Stimulated activated CD8-positive, alpha-beta memory T cell treated with anti-CD3 and anti-CD28 coated beads, Interleukin-7, amount 100 ng/mL, for 1 hour (primary cell): ENCODE results near the gene PGLYRP3.

Experiments
- DNase-seq, 2 donors: peaks; one replicate each; pipeline ENCODE4 v3.0.0-alpha.2; 2020; ENCODE audit warnings: low read depth in 2 of 2

Gene PGLYRP3

DNA sequence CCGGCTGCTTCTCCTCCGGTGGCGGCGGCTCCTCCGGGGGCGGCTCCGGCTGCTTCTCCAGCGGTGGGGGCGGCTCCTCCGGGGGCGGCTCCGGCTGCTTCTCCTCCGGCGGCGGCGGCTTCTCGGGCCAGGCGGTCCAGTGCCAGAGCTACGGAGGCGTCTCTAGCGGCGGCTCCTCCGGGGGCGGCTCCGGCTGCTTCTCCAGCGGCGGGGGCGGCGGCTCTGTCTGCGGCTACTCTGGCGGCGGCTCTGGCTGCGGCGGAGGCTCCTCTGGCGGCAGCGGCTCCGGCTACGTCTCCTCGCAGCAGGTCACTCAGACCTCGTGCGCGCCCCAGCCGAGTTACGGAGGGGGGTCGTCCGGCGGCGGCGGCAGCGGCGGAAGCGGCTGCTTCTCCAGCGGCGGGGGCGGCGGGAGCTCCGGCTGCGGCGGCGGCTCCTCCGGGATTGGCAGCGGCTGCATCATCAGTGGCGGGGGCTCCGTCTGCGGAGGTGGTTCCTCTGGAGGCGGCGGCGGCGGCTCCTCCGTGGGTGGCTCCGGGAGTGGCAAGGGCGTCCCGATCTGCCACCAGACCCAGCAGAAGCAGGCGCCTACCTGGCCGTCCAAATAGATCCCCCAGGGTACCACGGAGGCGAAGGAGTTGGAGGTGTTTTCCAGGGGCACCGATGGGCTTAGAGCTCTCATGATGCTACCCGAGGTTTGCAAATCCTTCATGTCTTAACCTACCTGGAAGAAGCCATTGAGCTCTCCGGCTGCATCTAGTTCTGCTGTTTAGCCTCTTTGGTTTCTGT is 51.3 kb downstream of the PGLYRP3 start:
- no peak for DNase-seq

DNA sequence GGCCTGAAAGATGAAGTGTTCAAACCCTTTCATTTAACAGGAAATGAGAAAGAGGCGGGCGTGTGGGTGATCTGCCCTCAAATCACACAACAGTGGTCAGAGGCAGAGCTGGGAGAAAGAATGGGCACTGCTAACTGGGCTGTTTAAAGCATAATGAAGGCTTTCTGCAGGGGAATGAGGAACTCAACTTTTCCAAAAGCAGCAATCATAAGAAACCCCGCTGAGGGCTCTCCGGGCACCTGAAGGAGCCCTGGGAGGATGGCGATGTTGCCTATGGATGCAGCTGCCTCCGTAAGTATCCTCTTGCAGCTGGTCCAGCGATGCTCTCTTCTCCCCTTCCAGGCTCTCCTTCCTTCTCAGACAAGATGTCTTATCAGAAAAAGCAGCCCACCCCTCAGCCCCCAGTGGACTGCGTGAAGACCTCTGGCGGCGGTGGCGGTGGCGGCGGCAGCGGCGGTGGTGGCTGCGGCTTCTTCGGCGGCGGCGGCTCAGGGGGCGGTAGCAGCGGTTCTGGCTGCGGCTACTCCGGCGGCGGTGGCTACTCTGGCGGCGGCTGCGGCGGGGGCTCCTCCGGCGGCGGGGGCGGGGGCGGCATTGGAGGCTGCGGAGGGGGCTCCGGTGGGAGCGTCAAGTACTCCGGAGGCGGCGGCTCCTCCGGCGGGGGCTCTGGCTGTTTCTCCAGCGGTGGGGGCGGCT is 52.0 kb downstream of the PGLYRP3 start:
- DNase-seq, result no peak

DNA sequence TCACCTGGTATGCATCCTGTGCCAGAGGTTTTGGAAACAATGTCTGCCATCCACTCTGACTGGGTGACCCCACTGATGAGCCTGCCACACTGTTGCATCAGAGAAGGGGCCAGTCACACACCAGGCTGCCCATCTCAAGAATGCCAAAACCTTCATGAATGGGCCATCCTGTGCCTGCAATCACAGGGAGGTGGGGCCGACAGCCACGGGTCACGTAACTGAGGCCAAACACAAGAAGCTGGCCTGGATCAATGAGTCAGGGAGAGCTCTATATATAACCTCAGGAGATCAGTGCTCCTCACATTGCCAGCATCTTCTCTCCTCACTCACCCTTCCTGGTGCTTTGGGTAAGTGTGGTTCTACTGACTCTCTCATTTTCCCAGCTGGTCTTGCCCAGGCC is 53.4 kb downstream of the PGLYRP3 start, which contains the start of gene LORICRIN:
Gene LORICRIN, plus strand, starts transcription at position 301 of the 400 bp plus-strand sequence. CDS start 1,263 bp downstream, outside the sequence.
- DNase-seq, result no peak

GRCh38 chr1:153253693-153254092 is 59.1 kb downstream of the PGLYRP3 start:
- no peak for DNase-seq

GRCh38 chr1:153253076-153253475 is 59.7 kb downstream of the PGLYRP3 start:
- DNase-seq, result no peak

DNA sequence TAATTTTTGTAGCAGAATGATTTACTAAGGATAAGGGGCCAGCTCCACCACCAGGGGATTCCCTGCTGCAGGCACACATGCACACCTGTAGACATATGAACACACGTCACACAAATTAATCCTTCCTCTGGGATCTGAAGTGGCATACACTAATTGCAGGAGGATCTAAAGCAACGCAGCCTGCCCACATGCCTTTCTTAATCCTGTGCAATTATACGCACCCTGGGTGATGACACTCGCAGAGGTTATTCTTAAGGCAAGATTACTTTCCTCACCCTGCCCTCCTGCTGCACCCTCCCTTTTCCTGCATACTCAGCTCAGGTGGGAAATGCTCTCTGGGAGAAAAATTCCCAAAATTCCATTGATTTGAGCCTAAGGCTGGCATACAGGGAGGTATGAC is 60.8 kb downstream of the PGLYRP3 start:
- DNase-seq, result no peak

- no peak for DNase-seq
These were observed 61.2 kb downstream of the PGLYRP3 start for GRCh38 chr1:153251562-153251961.

GRCh38 chr1:153251087-153251486 is 61.7 kb downstream of the PGLYRP3 start:
- no peak for DNase-seq

GRCh38 chr1:153250166-153250565 is 62.6 kb downstream of the PGLYRP3 start:
- no peak for DNase-seq

GRCh38 chr1:153248176-153248879 is 64.4 kb downstream of the PGLYRP3 start:
- DNase-seq, result no peak
